Astrocyte (in vitro differentiated cells and primary cell): ENCODE data around the gene ZNF778. TPM values are rescaled to one million over a fixed set of nuclear protein-coding genes. Genes with fewer than 3 reads are reported as not detected.

Source experiments
- DNase-seq: peaks from one replicate; pipeline ENCODE4 v3.0.0-alpha.2; 2010; ENCODE audit warnings: low read depth
- FAIRE-seq: peaks from 2 replicates; lab custom pipeline; 2011; peaks lifted over from hg19 to GRCh38; lab: Jason Lieb, UNC
- H2AFZ ChIP-seq: 2 replicates; pipeline ENCODE4 v1.6.0; 2012; ENCODE audit warnings: low read depth, low read length, inconsistent platforms
- H3K27ac ChIP-seq: 2 replicates; pipeline ENCODE4 v1.5.1; 2011; ENCODE audit warnings: low read depth, low read length, inconsistent platforms
- H3K27me3 ChIP-seq: 2 replicates; pipeline ENCODE4 v1.6.0; 2011; ENCODE audit warnings: low read length, inconsistent platforms; ENCODE audit not compliant: insufficient read depth
- H3K36me3 ChIP-seq: 2 replicates; pipeline ENCODE4 v1.5.1; 2011; ENCODE audit warnings: low read length, inconsistent platforms; ENCODE audit not compliant: insufficient read depth
- H3K4me1 ChIP-seq: 2 replicates; pipeline ENCODE4 v1.5.1; 2011; ENCODE audit warnings: low read length, inconsistent platforms; ENCODE audit not compliant: insufficient read depth
- H3K4me2 ChIP-seq: 2 replicates; pipeline ENCODE4 v1.6.0; 2012; ENCODE audit warnings: low read length, inconsistent platforms
- H3K4me3 ChIP-seq: 2 replicates; pipeline ENCODE4 v1.5.1; 2011; ENCODE audit warnings: low read depth, mild to moderate bottlenecking, low read length, inconsistent platforms; ENCODE audit not compliant: insufficient read depth
- H3K79me2 ChIP-seq: 2 replicates; pipeline ENCODE4 v1.6.0; 2012; ENCODE audit warnings: mild to moderate bottlenecking, low read length, inconsistent platforms; ENCODE audit not compliant: insufficient read depth
- H3K9ac ChIP-seq: 2 replicates; pipeline ENCODE4 v1.6.0; 2012; ENCODE audit warnings: mild to moderate bottlenecking, low read length, inconsistent platforms
- H3K9me3 ChIP-seq: 2 replicates; pipeline ENCODE4 v1.5.1; 2012; ENCODE audit warnings: low read depth, mild to moderate bottlenecking, low read length, inconsistent platforms; ENCODE audit not compliant: insufficient read depth
- H4K20me1 ChIP-seq: 2 replicates; pipeline ENCODE4 v1.6.0; 2012; ENCODE audit warnings: low read length, inconsistent platforms; ENCODE audit not compliant: insufficient read depth
- H3K27ac Mint-ChIP-seq: one replicate; pipeline ENCODE4 v1.8.0; 2021; ENCODE audit warnings: mild to moderate bottlenecking, mixed read lengths; ENCODE audit not compliant: unreplicated experiment
- H3K27me3 Mint-ChIP-seq: one replicate; pipeline ENCODE4 v1.8.0; 2021; ENCODE audit warnings: low read depth, mixed read lengths; ENCODE audit not compliant: unreplicated experiment
- H3K36me3 Mint-ChIP-seq: one replicate; pipeline ENCODE4 v1.8.0; 2021; ENCODE audit warnings: low read depth, mixed read lengths; ENCODE audit not compliant: unreplicated experiment
- H3K4me1 Mint-ChIP-seq: one replicate; pipeline ENCODE4 v1.8.0; 2021; ENCODE audit warnings: low read depth, mixed read lengths; ENCODE audit not compliant: unreplicated experiment
- H3K4me3 Mint-ChIP-seq: one replicate; pipeline ENCODE4 v1.8.0; 2021; ENCODE audit warnings: mild to moderate bottlenecking, moderate library complexity, mixed read lengths; ENCODE audit not compliant: unreplicated experiment
- H3K9me3 Mint-ChIP-seq: one replicate; pipeline ENCODE4 v1.8.0; 2021; ENCODE audit warnings: mild to moderate bottlenecking, mixed read lengths; ENCODE audit not compliant: unreplicated experiment
- EZH2 ChIP-seq: IDR thresholded peaks from 2 replicates; pipeline ENCODE4 v1.6.1; 2012; ENCODE audit warnings: mild to moderate bottlenecking, low read length, inconsistent platforms; ENCODE audit not compliant: insufficient read depth
- total RNA-seq: library from RNA; stranded (reverse); gene quantifications from 2 replicates; pipeline ENCODE4 v1.2.1, GENCODE V29; 2021
- TF ChIP-seq, protein P1 (sequence below): IDR thresholded peaks from 2 replicates; pipeline ENCODE4 v1.5.1; 2011; ENCODE audit warnings: low read depth, mild to moderate bottlenecking, inconsistent platforms, low read length, moderate library complexity; ENCODE audit not compliant: insufficient read depth

Gene ZNF778
- total RNA-seq, 1 donor from 2014 or later, result 15.5 TPM

DNA sequence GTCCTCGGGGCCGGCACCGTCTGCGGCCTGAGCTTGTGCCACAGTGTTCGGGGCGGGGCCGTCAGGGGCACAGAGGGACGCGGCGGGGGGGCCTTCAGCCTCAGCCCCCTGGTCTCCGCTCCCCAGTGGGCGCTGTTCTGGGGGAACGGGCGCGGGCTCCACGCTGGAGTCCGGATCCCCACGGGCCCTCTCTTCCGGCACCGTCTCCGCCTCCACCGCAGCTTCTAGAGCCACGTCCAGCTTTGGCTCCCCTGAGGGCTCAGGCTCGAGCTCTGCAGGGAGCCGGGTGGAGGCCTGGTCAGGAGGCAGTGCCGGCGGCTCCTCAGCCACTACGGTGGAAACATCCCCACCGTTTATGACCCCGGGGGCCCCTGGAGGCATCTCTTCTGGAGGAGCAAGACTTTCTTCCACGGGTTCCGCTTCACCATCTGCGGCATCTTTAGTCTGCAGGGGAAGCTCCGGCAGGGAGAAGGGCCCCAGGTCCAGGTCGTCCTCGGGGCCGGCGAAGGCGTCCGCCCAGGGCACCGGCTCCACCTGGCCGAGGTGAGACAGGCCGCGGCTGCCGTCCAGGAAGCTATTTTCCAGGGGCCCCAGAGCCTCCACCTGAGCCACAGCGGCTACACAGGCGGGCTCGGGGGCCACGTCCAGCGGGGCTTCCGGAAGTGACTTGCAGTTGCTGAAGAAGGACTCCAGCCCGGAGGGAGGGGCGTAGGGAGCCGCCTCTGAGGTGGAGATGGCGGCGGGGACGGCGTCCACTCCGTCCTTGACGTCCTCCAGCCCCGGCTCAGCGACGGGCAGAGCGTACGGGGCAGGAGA, 62.4 kb downstream of the ZNF778 start:
- FAIRE-seq, result no peak
- H3K36me3 Mint-ChIP-seq, result peaks cover 5% of the 10 kb centered on the region

DNA sequence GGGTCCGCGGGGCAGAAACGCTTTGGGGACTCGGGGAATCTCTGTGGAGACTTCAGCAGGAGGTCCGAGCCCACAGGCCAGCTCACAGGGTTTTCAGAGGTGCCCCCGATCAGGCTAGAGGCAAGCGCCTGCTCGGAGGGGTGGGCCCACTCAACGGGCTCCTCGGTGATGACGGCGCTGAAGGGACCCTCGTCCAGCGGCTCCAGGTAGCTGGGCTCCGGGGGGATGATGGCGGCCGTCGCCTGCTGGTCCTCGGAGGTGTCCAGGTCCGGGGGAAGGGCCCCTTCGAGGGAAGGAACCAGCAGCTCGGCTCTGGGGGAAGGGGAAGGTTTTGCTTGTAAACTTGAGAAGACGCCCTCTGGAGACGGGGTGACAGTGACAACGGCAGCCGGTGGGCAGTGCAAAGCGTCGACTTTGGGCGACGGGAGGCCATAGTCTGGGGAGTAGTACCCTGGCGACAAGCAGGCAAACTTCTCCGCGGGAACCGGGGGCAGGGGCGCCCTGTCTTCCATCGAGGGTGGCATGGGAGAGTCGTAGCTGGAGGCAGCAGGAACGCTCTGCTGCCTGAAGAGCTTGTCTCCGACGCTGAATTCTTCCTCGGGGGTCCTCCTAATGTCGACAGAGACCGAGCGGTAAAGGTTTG, 63.2 kb downstream of the ZNF778 start:
- Histone ChIP-seq H3K27me3 (no peaks in the 10 kb centered on the region), H3K4me3 (no peak overlapping the region), H4K20me1 (peaks cover 46% of the 10 kb centered on the region), H3K4me2 (no peak overlapping the region), H2AFZ (no peak overlapping the region), H3K27ac (no peak overlapping the region), H3K4me1 (no peaks in the 10 kb centered on the region), H3K9me3 (no peaks in the 10 kb centered on the region), H3K79me2 (peaks cover 25% of the 10 kb centered on the region), H3K9ac (no peak overlapping the region), H3K36me3 (peaks cover 26% of the 10 kb centered on the region)
- TF ChIP-seq, protein P1, sequence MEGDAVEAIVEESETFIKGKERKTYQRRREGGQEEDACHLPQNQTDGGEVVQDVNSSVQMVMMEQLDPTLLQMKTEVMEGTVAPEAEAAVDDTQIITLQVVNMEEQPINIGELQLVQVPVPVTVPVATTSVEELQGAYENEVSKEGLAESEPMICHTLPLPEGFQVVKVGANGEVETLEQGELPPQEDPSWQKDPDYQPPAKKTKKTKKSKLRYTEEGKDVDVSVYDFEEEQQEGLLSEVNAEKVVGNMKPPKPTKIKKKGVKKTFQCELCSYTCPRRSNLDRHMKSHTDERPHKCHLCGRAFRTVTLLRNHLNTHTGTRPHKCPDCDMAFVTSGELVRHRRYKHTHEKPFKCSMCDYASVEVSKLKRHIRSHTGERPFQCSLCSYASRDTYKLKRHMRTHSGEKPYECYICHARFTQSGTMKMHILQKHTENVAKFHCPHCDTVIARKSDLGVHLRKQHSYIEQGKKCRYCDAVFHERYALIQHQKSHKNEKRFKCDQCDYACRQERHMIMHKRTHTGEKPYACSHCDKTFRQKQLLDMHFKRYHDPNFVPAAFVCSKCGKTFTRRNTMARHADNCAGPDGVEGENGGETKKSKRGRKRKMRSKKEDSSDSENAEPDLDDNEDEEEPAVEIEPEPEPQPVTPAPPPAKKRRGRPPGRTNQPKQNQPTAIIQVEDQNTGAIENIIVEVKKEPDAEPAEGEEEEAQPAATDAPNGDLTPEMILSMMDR, result no peak
- no peak for TF ChIP-seq EZH2
- H3K36me3 Mint-ChIP-seq, result peaks cover 5% of the 10 kb centered on the region
- no peaks in the 10 kb centered on the region for H3K27me3 Mint-ChIP-seq
- H3K27ac Mint-ChIP-seq, result no peak overlapping the region
- H3K4me3 Mint-ChIP-seq, result no peak overlapping the region
- no peak for FAIRE-seq
- DNase-seq, result no peak
- no peaks in the 10 kb centered on the region for H3K9me3 Mint-ChIP-seq
- no peaks in the 10 kb centered on the region for H3K4me1 Mint-ChIP-seq

More for the DNA sequence above, 62.4 kb downstream of the ZNF778 start:
- Histone ChIP-seq H3K4me2 (no peak overlapping the region), H3K9me3 (no peaks in the 10 kb centered on the region), H2AFZ (no peak overlapping the region), H3K27ac (no peak overlapping the region), H4K20me1 (peaks cover 45% of the 10 kb centered on the region), H3K4me1 (no peaks in the 10 kb centered on the region), H3K4me3 (no peak overlapping the region), H3K36me3 (peaks cover 18% of the 10 kb centered on the region), H3K9ac (no peak overlapping the region), H3K27me3 (no peaks in the 10 kb centered on the region), H3K79me2 (peaks cover 30% of the 10 kb centered on the region)
- DNase-seq, result no peak
- TF ChIP-seq, protein P1, result no peak
- TF ChIP-seq EZH2, result no peak
- no peak overlapping the region for H3K27ac Mint-ChIP-seq
- H3K9me3 Mint-ChIP-seq, result no peaks in the 10 kb centered on the region
- H3K4me3 Mint-ChIP-seq, result no peak overlapping the region
- H3K4me1 Mint-ChIP-seq, result no peaks in the 10 kb centered on the region
- H3K27me3 Mint-ChIP-seq, result no peaks in the 10 kb centered on the region

DNA sequence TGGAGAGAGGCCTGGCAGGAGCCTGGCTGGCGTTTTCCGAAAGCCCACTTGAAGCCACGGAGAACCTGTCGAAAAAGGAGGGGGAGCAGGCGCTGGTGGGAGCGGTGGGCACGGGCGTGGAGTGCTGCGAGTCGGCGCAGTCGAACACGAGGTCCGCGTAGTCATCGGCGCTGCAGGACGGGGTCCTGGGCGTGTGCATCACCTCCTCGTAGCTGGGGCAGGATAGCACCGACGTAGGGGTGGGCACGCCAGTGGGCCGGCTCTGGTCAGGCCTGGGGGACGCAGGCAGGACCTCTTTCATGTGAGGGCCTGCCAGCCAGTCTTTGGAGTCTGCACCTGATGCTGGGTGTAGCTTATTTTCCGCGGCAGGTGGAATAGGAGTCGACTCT, 63.7 kb downstream of the ZNF778 start:
- Histone ChIP-seq H3K79me2 (peaks cover 20% of the 10 kb centered on the region), H3K9ac (no peak overlapping the region), H3K4me1 (no peaks in the 10 kb centered on the region), H3K36me3 (peaks cover 27% of the 10 kb centered on the region), H3K4me3 (no peak overlapping the region), H3K27me3 (no peaks in the 10 kb centered on the region), H3K4me2 (no peak overlapping the region), H2AFZ (no peak overlapping the region), H4K20me1 (peaks cover 41% of the 10 kb centered on the region), H3K27ac (no peak overlapping the region), H3K9me3 (no peaks in the 10 kb centered on the region)
- Mint-ChIP-seq H3K9me3 (no peaks in the 10 kb centered on the region), H3K36me3 (peaks cover 5% of the 10 kb centered on the region), H3K27ac (no peak overlapping the region), H3K4me1 (no peaks in the 10 kb centered on the region), H3K4me3 (no peak overlapping the region), H3K27me3 (no peaks in the 10 kb centered on the region)
- FAIRE-seq, result no peak
- no peak for DNase-seq
- no peak for TF ChIP-seq EZH2
- TF ChIP-seq, protein P1, result no peak
